ENCODE data around the gene FXYD2. TPM values are rescaled to one million over a fixed set of nuclear protein-coding genes. Genes with fewer than 3 reads are reported as not detected.

FXYD2 gene
- total and polyA plus RNA-seq, 2 of the 8 experiments (the other 6 are each of a cell fraction or from before 2014, with no cell fraction given): 0.89 to 1.1 TPM

DNA sequence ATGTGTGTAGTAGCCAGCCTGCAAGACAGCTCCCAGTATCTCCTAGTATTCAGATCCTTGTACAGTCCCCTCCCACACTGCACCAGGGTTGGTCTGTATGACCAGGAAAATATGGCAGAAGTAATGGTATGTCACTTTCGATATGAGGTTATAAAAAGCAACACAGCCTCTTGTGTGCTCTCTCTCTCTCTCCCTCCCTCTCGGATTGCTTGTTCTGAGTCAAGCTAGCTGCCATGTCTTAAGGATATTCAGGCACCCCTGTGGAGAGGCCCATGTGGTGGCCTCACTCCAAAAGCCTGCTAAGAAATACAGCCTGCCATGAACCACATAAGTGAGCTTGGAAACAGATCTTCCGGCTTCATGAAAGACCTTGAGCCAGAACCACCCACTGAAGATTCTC lies 26.6 kb upstream of the FXYD2 start:
- H3K23me2 ChIP-seq (ENCODE audit: low read depth, low read length): no peaks in the 10 kb centered on the region
- TF ChIP-seq KDM4A (IDR thresholded peaks at IDR 0.05; ENCODE audit: low read depth, low read length, severe bottlenecking) (no peak), HDAC6 (IDR thresholded peaks at IDR 0.05; ENCODE audit: low read depth, low read length) (no peak), SIRT6 (IDR thresholded peaks at IDR 0.05; ENCODE audit: low read length) (no peak), BACH1 (IDR thresholded peaks at IDR 0.05; ENCODE audit: low read length) (no peak), TBP (IDR thresholded peaks at IDR 0.05; ENCODE audit: low read depth, low read length) (no peak), EP300 (IDR thresholded peaks at IDR 0.05; ENCODE audit: borderline replicate concordance in 1 of 2, low read depth in 2 of 2, low read length in 2 of 2) (no peak), POLR2A (IDR thresholded peaks at IDR 0.05; ENCODE audit: control extremely low read depth in 1 of 2, low read depth in 2 of 2, low read length in 2 of 2) (no peak), NRF1 (IDR thresholded peaks at IDR 0.05; ENCODE audit: low read depth, low read length) (no peak), CHD1 (IDR thresholded peaks at IDR 0.05; ENCODE audit: low read depth, low read length) (no peak), SUZ12 (IDR thresholded peaks at IDR 0.05; ENCODE audit: low read length) (no peak), SP4 (IDR thresholded peaks at IDR 0.05; ENCODE audit: low read length) (no peak), CREB1 (IDR thresholded peaks at IDR 0.05) (no peak), YY1 (IDR thresholded peaks at IDR 0.05; ENCODE audit: low read depth, low read length) (no peak)
- TF ChIP-seq, protein P1, sequence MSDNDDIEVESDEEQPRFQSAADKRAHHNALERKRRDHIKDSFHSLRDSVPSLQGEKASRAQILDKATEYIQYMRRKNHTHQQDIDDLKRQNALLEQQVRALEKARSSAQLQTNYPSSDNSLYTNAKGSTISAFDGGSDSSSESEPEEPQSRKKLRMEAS (IDR thresholded peaks at IDR 0.05): no peak
- TF ChIP-seq, protein P2, sequence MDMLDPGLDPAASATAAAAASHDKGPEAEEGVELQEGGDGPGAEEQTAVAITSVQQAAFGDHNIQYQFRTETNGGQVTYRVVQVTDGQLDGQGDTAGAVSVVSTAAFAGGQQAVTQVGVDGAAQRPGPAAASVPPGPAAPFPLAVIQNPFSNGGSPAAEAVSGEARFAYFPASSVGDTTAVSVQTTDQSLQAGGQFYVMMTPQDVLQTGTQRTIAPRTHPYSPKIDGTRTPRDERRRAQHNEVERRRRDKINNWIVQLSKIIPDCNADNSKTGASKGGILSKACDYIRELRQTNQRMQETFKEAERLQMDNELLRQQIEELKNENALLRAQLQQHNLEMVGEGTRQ (IDR thresholded peaks at IDR 0.05; ENCODE audit: low read length): no peak

More for the DNA sequence above, 26.6 kb upstream of the FXYD2 start:
- Histone ChIP-seq H3K18ac (ENCODE audit: extremely low read depth, low read length) (no peak overlapping the region), H2BK12ac (ENCODE audit: low read depth, low read length) (no peak overlapping the region), H3K9me3 (ENCODE audit: insufficient read depth in 2 of 2, low read depth in 1 of 2, low read length in 1 of 2) (peaks cover 0 to 3% of the 10 kb centered on the region in 2 experiments; a peak in 1 of 4 replicates), H4K20me1 (replicated peaks in 1 of 2; ENCODE audit: control insufficient read depth in 1 of 2, insufficient read depth in 2 of 2, low read length in 2 of 2) (no peaks in the 10 kb centered on the region), H4K5ac (ENCODE audit: insufficient read length, low read depth, low read length) (no peak overlapping the region), H2BK5ac (ENCODE audit: low read depth, low read length) (no peak overlapping the region), H3K4me1 (replicated peaks in 1 of 4; ENCODE audit: control insufficient read depth in 3 of 4, insufficient read depth in 4 of 4, low read length in 3 of 4) (peaks cover 0 to 7% (median 4%) of the 10 kb centered on the region in 4 experiments; a peak in 5 of 7 replicates), H4K91ac (replicated peaks; ENCODE audit: insufficient read length, low read length) (no peak overlapping the region), H3K4me3 (ENCODE audit: extremely low read depth in 1 of 4, insufficient read depth in 2 of 4, low read depth in 3 of 4, low read length in 4 of 4) (no peak overlapping the region), H2BK15ac (ENCODE audit: low read length) (no peak overlapping the region), H3K9ac (replicated peaks in 1 of 4; ENCODE audit: extremely low read depth in 1 of 4, low read depth in 3 of 4, low read length in 3 of 4) (no peak overlapping the region), H3K23ac (ENCODE audit: insufficient read length) (no peak overlapping the region), H3K27me3 (replicated peaks in 1 of 4; ENCODE audit: control insufficient read depth in 3 of 4, extremely low read depth in 1 of 4, insufficient read depth in 3 of 4, low read length in 3 of 4) (no peaks in the 10 kb centered on the region; a peak in 1 of 7 replicates), H3K79me1 (ENCODE audit: low read depth, low read length) (no peaks in the 10 kb centered on the region), H2BK120ac (replicated peaks; ENCODE audit: low read depth, low read length) (no peak overlapping the region), H2BK20ac (ENCODE audit: low read length) (no peak overlapping the region), H2AK5ac (ENCODE audit: low read depth, low read length) (no peak overlapping the region), H3K36me3 (ENCODE audit: control insufficient read depth in 2 of 4, insufficient read depth in 4 of 4, low read length in 3 of 4) (no peaks in the 10 kb centered on the region), H3K79me2 (ENCODE audit: control insufficient read depth in 1 of 2, insufficient read depth in 2 of 2, low read length in 2 of 2) (no peaks in the 10 kb centered on the region), H3K27ac (ENCODE audit: low read depth, low read length) (no peak overlapping the region), H3K56ac (replicated peaks; ENCODE audit: insufficient read length, low read depth, low read length) (no peak overlapping the region), H3K4ac (replicated peaks; ENCODE audit: insufficient read length, low read depth, low read length) (no peak overlapping the region), H3K4me2 (ENCODE audit: insufficient read depth in 1 of 2, low read depth in 2 of 2, low read length in 2 of 2) (0 out of 4 replicates have a peak overlapping the region, but pooled peaks of 1 of the 2 experiments have one; percentile 23), H3K14ac (ENCODE audit: insufficient read length) (peak overlapping the region; percentile 80), H2AFZ (ENCODE audit: low read length) (no peak overlapping the region), H4K8ac (ENCODE audit: extremely low read depth, insufficient read depth, low read length) (no peak overlapping the region)
- DNase-seq (ENCODE audit: low read depth in 1 of 2, low spot score in 2 of 2) (no peak), FAIRE-seq (no peak)
- CTCF ChIA-PET (ENCODE audit: partially characterized antibody): interaction anchor here (0.9 to 3.4 kb wide), 7 partner anchors 16 to 96 kb away, joined by 3 to 16 read pairs (median 3); no protein-coding TSS in a partner anchor
- POLR2A ChIA-PET (ENCODE audit: partially characterized antibody): no interaction called here
- WGBS, 2 experiments (ENCODE audit: extremely low coverage in 1 of 2, insufficient coverage in 1 of 2, insufficient read length in 1 of 2, insufficient replicate concordance in 2 of 2, low coverage in 1 of 2, low lambda C conversion rate in 2 of 2, missing lambda C conversion rate in 1 of 2): 71% methylated on average over 3 of the region's 3 CpGs; no CpG with 5 or more reads in 1 of the 2 experiments
